ENCODE measurements around the gene CPED1.

The CPED1 gene

DNA sequence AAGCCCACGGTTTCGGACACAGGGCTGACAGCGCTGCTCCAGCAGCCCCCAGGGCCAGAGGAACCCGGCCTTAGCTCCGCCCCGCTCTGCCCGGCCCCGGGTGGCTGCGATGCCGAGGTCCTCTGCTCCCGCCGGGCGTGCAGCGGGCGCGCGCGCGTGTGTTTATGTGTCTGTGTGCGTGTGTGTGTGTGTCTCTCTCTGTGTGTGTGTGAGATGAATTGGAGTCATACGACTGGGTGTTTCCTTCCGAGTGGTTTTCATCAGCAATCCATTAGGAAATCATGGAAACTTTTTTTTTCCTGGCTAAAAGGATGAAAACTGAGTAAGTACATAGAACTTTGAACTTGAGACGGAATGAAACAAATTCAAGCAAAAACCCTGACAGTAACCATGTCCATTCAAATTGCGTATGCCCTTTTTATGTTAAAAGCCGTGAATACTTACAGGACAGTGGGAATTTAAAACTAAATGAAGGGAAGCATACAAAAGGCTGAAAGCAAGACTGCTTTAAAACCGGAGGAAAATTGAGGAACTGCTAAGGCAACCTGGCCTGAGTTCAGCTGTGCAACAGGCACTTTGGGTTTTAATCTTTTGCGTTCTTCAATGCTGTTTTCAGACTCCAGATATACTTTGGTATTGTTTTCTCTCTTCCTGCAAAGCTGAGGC is at the start of gene CPED1:
TSS of gene CPED1 (plus strand) at position 121 of the 666 bp plus-strand sequence. CDS start 911 bp downstream, outside the sequence.
- TF ChIP-seq, protein P1, sequence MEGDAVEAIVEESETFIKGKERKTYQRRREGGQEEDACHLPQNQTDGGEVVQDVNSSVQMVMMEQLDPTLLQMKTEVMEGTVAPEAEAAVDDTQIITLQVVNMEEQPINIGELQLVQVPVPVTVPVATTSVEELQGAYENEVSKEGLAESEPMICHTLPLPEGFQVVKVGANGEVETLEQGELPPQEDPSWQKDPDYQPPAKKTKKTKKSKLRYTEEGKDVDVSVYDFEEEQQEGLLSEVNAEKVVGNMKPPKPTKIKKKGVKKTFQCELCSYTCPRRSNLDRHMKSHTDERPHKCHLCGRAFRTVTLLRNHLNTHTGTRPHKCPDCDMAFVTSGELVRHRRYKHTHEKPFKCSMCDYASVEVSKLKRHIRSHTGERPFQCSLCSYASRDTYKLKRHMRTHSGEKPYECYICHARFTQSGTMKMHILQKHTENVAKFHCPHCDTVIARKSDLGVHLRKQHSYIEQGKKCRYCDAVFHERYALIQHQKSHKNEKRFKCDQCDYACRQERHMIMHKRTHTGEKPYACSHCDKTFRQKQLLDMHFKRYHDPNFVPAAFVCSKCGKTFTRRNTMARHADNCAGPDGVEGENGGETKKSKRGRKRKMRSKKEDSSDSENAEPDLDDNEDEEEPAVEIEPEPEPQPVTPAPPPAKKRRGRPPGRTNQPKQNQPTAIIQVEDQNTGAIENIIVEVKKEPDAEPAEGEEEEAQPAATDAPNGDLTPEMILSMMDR (IDR thresholded peaks at IDR 0.05; ENCODE audit: low read depth, low read length): no peak
- DNase-seq: peak; percentile 49
- Histone ChIP-seq H3K36me3 (no peaks in the 10 kb centered on the region), H3K27ac (no peak within 1 kb of the TSS), H3K9me3 (ENCODE audit: severe bottlenecking) (no peaks in the 10 kb centered on the region), H3K4me3 (ENCODE audit: low read depth, low read length) (peak within 1 kb of the TSS; percentile 60), H3K27me3 (ENCODE audit: insufficient read depth, low read depth, severe bottlenecking) (no peaks in the 10 kb centered on the region)

DNA sequence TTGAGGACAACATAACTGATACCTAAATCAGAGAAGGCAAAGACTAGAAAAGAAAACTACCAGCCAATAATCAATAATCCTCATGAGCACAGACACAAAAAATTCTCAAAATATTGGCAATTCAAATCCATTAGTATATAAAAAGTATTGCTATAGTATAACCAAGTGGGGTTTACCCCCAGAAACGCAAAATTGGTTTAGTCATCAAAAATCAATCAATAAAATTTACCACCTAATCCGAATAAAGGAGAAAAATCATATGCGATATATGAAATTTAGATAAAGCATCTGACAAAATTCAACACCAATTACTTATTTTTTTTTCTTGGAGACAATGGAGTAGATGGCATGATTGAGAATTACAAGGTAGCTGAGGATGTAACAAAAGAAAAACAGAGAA is 49.2 kb upstream of the CPED1 start:
- Histone ChIP-seq H3K27ac (no peak overlapping the region), H3K9me3 (ENCODE audit: severe bottlenecking) (no peaks in the 10 kb centered on the region), H3K36me3 (no peaks in the 10 kb centered on the region), H3K4me3 (ENCODE audit: low read depth, low read length) (no peak overlapping the region), H3K27me3 (ENCODE audit: insufficient read depth, low read depth, severe bottlenecking) (no peaks in the 10 kb centered on the region)
- TF ChIP-seq, protein P1 (IDR thresholded peaks at IDR 0.05; ENCODE audit: low read depth, low read length): no peak
- no peak for DNase-seq

DNA sequence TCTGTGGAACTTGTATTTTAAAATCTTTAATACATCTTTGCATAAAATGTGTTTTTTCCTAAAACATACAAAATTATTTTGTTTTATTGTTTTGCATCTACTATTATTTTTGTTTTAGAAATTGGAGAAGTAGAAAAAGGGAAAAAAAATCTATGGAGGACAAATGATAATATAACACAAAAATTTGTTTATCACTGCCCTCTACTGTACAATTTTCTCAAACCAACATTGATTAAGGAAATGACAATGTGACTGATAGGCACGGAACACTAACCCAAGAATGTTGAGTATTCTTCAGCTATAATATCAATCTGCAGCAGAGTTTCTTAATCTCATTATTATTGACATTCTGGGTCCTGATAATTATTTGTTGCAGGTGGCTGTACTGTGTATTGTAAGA is 47.4 kb upstream of the CPED1 start:
- no peak overlapping the region for H3K4me3 ChIP-seq (ENCODE audit: low read depth, low read length)
- no peaks in the 10 kb centered on the region for H3K27me3 ChIP-seq (ENCODE audit: insufficient read depth, low read depth, severe bottlenecking)
- TF ChIP-seq, protein P1 (IDR thresholded peaks at IDR 0.05; ENCODE audit: low read depth, low read length): no peak
- no peak for DNase-seq
- H3K9me3 ChIP-seq (ENCODE audit: severe bottlenecking): no peaks in the 10 kb centered on the region
- H3K36me3 ChIP-seq: no peaks in the 10 kb centered on the region
- no peak overlapping the region for H3K27ac ChIP-seq

DNA sequence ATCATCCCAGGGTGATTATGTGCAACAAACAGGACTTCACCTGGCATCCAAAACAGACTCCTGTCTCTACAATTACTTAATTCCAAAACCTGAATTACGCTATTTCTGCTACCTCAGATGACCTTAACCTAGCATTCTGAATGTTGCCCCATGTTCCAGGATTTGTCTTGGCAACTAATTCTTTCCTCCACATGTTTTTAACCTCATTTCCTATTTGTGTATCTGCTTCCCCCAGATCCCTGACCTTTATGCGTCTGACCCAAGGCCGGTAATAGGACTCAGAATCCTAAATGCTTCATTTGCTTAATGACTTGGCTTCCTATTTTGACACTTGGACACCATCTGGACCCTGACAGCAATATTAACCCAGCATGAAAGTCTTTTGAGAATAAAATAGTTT is 46.7 kb upstream of the CPED1 start:
- no peaks in the 10 kb centered on the region for H3K9me3 ChIP-seq (ENCODE audit: severe bottlenecking)
- TF ChIP-seq, protein P1 (IDR thresholded peaks at IDR 0.05; ENCODE audit: low read depth, low read length): no peak
- DNase-seq: no peak

DNA sequence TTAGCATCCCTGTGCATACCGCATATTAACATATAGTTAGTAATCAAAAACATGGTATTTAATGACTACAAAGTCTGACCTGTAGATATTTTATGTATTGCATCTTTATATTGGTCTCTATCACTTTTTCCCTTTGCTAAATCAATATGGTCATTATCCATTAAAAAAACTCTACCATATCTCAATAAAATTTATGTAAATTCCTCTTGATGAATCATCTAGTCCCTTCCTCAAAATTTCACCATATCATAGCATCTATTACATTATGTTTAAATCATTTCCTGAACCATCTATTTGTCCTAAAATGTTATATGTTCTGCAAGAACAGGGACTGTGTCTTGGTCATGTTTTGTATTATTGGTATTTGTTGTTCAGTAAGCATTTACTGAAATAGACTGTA is 45.6 kb upstream of the CPED1 start:
- Histone ChIP-seq H3K36me3 (no peaks in the 10 kb centered on the region), H3K27me3 (ENCODE audit: insufficient read depth, low read depth, severe bottlenecking) (no peaks in the 10 kb centered on the region), H3K27ac (no peak overlapping the region), H3K9me3 (ENCODE audit: severe bottlenecking) (no peaks in the 10 kb centered on the region), H3K4me3 (ENCODE audit: low read depth, low read length) (no peak overlapping the region)
- no peak for DNase-seq
- TF ChIP-seq, protein P1 (IDR thresholded peaks at IDR 0.05; ENCODE audit: low read depth, low read length): no peak

More for the DNA sequence above, 46.7 kb upstream of the CPED1 start:
- H3K27ac ChIP-seq: no peak overlapping the region
- H3K27me3 ChIP-seq (ENCODE audit: insufficient read depth, low read depth, severe bottlenecking): no peaks in the 10 kb centered on the region
- no peak overlapping the region for H3K4me3 ChIP-seq (ENCODE audit: low read depth, low read length)
- H3K36me3 ChIP-seq: no peaks in the 10 kb centered on the region
